HG03439 (cell line): Measurements from ENCODE around the gene PEAK1.
"Not testable (repeated sequence)": the region's sequence is repeated elsewhere in the genome, so short reads cannot be mapped to it uniquely, and the experiment has no call there.

Experiments
- ATAC-seq: cut with Tn5 transposase; IDR thresholded peaks from one replicate; pipeline ENCODE4 v1.9.1; 2021; ENCODE audit warnings: mild to moderate bottlenecking, moderate library complexity; ENCODE audit not compliant: unreplicated experiment

The PEAK1 gene

DNA sequence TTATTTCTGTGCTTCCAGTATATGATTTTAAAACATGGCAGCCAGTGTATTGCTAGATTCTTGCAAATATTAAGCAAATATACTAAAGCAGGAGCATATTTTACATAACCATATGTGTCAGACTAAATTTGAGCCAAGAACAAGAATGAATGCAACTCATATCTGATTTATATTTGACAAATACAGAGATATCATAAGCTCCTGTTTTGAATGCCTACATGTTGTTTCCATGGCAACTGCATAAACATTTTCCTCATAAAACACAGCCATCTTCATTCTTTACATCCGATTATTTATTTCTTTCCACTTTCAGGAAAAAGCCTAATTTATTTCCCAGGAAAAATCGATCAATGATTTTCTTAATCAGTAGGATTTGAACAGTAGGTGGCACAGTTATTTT is 176.8 kb downstream of the PEAK1 start:
- no peak for ATAC-seq

DNA sequence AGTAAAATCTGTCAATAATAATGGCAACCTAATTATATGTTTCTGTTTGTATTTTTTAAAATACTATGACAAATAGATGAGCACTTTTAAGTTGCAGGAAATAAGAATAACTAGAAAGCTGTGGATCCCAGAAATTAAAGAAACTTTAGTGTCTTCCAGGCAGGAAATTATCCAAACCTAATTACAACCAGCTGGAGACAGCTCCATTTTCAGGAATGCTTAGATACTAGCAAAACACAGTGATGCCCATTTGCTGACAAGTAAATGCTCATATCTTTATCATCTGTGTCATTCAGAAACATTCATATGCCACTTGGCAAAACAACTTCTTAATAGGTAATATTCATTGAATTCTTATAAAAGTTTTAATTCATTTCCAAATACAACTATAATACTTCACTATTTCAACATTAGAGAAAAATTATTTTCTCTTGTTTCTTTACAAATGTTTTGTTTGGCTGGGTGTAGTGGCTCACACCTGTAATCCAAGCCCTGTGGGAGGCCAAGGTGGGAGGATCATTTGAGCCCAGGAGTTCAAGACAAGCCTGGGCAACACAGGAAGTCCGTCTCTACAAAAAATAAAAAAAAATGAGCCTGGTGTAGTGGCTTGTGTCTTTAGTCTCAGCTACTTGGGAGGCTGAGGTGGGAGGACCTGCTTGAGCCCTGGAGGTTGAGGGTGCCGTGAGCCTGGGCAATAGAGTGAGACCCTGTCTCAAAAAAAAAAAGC is 179.9 kb downstream of the PEAK1 start:
- no peak for ATAC-seq

DNA sequence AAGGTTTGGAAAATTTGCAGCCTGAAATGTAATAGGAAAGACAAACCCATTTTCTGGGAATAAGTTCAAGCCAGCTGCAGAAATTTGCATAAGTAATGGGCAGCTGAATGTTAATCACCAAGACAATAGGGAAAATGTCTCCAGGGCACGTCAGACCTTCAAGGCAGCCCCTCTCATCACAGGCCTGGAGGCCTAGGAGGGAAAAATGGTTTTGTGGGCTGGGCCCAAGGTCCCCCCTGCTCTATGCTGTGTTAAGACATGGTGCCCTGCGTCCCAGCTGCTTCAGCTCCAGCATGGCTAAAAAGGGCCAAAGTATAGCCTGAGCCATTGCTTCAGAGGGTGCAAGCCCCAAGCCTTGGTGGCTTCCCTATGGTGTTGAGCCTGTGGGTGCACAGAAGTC is 184.3 kb downstream of the PEAK1 start:
- ATAC-seq = no peak

DNA sequence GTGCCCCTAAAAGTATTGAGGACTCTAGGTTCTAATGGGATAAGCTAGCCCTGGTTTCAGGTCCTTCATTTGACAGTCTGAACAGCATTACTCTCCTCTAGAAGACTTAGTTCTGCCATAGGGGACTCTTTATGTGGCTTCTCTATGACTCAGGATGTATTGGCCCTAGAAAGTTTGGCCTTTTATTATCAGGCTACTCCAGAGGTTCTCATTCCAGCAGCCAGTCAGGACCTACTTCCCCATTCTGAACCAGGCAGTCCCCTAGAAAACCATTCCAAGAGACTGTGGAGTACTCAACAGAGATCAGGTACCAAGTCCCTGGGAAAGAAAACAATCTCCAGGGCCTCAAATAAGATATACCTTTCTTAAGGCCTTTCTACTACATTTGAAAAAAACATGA is 191.1 kb downstream of the PEAK1 start:
- ATAC-seq = no peak

DNA sequence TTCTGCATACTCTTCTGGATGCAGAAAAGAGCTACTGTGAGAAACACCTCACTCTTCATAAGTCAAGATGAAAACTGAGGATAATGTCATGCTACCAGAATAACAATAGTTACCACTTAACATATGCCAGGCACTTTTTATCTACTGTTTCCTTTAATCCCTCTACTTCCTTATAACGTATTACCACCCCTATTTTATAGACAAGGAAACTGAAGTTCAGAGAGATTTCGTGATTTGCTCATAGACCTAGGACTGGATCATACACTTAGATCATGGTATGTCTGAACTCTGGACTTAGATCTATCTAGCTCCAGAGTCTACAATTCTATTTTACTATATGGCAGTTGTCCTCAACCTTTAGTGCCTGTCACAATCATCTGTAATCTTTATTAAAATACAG is 193.3 kb downstream of the PEAK1 start:
- ATAC-seq = no peak

DNA sequence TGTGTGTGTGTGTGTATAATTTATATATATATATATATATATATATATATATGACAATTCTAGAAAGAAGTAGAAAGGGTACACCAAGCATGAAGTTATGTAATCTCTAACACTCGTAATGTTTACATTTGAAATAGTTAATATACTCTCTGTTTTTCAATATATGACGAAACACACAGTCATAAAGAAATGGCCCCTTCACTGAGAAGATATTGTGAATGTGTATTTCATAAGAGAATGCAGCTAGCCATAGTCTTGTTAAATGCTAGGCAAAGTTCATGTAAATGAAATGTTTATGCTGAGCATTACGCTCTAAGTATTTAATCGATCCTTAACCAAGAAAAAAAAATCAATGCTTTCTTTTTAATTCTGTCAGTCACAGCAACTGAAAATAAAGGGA is 194.3 kb downstream of the PEAK1 start:
- no peak for ATAC-seq

DNA sequence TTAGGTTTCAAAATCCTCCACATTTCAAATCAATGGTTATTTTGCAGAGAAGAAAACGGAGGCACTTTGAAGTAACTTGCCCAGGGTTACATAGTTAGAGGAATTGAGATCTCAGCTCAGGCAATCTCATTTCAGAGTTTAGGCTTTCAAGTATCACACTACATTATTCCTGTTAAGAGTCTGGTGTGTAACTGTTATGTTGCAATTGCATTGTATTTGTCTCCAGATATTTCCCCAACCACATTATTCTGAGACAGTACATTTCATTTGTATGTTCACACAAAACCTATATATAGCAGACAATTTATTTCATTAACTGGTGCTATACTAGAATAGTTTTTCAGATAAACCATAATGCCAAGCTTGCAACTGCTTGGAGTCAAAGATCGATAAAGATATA is 194.8 kb downstream of the PEAK1 start:
- ATAC-seq = no peak

DNA sequence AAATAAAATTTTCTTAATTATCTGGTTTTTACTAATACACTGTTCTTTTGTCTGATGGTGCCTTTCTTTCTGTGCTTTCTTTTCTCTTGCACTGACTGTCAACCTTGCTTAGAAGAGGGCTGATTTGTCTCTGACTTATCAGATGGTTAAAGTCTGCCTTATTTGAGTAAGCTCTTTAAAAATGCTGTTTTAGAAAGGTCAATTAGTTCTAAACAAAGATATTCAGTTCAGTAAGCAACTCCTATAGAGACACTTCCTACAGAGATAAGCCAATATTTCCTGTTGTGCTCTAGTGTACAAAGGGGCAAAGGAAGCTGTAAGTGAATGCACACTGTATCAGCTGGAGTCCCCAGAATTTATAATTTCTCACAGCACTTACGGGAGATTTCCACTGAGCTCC is 195.6 kb downstream of the PEAK1 start:
- no peak for ATAC-seq

DNA sequence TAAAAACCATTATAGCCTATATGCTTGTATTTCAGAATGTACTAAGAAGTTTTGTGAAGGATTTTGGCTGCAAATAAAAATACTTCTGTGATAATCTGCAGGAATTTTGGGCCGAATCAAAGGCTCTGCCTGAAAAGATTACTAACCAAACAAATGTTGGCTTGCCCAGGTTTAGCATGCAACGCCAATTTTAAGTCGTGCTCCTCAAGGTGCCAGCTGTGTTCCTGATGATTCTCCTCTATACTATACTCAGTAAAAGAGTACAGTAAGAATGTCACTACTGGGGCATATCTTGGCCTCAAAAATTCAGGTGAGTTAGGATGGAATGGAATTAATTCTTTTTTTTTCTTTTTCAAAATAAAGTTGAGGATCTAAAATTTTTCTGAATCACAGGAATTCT is 198.2 kb downstream of the PEAK1 start:
- no peak for ATAC-seq

DNA sequence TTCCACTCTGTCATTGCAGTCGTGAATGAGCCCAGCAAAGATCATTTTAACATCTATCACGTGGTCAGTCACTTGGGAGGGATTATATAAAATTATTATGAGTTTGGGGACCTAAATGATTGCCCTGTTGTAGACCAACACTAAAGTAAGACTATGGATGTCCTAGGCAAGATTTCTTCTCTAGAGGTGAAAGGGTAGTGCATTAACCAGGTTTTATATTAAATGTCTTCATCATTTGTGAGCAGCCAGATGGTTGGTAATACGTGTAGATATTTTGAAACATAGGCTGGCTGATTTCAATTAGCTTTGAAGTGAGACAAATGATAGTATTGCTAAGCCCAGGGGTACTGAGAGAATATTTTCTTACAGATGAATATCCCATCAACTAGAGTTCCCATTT is 198.7 kb downstream of the PEAK1 start:
- no peak for ATAC-seq

DNA sequence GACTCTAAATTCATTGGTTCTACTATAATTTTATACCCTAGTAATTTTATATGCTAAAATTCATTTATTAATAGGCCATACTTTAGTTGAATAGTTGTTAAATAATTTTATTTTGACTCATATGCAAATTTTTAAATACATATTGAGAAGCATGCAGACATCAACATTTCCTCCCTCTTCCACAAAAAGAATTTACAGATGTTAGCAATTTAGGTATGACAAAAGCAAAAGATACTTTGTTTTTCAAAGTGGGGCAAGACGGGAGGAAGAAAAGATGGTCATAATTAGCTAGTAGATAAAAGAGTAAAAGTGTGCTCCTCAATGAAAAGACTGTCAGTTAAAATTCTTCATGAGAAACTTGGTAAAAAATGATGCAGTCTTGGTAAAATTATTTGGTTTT is 200.1 kb downstream of the PEAK1 start:
- ATAC-seq = no peak

DNA sequence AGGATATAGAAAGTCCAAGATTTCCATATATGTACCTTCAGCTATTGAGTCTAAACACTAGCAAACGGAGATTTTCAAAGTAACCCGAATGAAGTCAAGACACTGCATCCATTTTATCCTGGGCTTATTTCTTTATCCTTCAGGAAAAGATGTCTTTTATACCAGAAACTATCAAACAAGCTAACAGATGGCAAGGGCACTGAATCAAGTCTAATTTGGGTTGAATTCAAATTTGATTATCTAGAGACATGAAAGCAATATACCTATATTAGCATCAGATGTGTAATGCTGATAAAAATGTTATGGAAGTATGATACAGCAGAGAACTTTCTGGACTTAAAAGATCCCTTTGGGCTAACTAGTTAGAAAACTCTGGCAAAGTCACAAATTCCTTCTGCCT is 210.7 kb downstream of the PEAK1 start:
- ATAC-seq = no peak

DNA sequence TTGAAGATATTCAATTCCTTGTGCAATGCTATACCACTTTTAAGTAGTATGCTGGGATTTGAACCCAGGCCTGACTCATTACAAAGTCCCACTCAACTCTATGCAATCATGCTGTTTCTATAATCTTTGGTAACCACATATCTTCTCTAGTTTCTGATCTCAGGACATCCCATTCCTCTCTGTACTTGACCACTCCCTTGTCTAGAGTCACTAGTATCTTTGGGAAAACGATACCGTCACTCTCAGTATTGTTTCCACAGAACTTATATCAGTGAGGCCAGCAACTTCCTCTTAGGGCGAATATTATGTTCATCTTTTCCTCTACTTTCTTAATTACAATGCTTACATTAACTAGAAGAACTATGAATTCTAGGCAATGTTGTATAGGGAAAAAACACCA is 211.7 kb downstream of the PEAK1 start:
- no peak for ATAC-seq

DNA sequence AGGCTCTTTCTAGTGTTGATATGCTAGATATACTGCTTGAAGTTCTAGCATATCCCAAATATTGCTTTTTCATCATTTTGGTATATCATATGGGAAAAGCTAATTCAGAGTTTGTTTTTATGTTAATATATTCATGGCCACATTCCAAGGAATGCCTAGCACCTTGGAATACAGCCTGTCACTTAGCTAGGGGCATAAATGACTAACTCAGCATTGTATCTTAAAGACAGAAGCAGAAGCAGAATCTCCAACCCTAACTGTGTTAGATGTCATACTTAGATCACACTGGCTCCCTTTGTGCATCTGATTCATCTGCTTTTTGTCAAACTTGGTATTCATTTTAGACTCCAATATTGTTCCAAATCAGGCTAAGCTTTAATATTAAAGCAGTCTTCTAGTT is 218.2 kb downstream of the PEAK1 start:
- ATAC-seq = no peak

DNA sequence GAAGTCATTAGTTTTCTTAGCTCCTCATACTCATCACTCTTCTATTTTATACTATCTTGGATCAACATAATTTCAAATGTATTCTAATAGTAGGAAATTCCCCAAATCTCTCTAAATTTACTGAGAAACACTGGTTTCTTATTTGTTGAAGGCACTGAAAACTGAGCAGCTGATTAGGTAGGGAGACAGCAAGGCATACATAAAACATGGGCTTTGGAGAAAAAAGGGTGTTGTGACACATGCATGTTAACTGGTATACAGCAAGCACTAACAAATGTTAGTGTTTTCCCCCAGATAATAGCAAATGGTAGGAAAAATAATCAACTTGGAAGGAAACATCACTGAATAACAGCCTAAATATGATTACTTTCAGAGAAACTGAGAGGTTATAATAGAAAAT is 223.5 kb downstream of the PEAK1 start:
- ATAC-seq = no peak

DNA sequence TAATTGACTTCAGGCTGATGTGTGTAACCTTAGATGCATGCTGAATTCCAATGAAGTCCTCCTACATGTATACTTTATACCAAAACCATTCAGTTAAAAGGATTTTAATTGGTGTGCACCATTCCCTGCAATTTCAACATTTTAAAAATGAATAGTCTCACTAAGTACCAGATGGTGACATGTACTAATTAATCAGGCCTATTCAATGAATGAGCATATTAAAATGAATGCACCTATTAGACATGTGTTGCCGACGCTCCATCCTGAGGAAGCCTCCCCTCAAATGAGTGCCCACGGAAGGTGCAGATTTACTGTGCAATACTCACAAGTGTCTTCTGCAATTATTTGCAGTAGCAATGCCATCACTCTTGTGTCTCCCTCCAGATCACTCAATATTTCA is 224.3 kb downstream of the PEAK1 start:
- no peak for ATAC-seq

DNA sequence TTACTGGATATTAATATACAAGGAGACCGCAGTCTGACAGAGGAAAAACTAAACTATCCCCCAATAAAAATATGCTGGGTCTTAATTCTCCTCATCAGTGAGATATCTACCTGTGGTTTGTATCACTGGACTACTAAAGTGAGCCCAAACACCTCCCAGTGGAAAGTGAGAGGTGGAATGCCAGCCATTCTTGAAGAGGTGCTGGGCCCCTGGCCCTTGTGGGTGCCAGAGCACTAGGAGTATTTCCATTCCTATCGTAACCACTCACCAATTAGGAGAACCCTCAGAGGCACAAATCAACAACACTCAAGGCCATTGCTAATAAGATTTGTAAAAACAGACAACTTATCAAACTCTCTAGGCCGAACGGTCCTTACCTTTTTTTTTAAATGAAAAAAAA is 227.5 kb downstream of the PEAK1 start:
- no peak for ATAC-seq

DNA sequence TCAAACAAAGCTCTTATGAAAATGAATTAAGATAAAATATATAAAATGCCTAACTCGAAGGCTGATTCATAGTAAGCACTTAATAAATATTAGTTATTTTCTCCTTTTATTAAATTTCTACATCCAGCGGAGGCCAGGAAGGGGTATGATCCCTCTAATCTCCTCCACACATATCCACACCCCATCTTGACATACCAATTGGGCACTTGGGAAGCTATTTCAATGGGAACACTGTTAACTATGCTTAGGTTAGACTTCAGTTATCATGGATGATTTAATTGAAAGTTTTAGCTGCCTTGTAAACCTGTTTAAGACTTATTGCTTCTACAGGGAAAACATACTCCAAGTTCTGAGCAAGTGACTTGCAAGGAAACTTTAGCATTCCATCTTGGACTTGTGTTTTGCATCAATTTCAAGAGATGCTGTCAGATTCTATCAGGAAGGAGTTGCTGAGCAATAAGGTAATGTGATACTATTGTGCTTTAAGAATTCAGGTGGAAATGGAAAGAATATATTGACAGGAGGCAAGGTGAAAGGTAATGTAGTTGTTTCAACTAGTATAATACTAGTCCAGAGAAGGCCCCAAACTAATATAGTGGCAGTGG is 228.6 kb downstream of the PEAK1 start:
- ATAC-seq = no peak

DNA sequence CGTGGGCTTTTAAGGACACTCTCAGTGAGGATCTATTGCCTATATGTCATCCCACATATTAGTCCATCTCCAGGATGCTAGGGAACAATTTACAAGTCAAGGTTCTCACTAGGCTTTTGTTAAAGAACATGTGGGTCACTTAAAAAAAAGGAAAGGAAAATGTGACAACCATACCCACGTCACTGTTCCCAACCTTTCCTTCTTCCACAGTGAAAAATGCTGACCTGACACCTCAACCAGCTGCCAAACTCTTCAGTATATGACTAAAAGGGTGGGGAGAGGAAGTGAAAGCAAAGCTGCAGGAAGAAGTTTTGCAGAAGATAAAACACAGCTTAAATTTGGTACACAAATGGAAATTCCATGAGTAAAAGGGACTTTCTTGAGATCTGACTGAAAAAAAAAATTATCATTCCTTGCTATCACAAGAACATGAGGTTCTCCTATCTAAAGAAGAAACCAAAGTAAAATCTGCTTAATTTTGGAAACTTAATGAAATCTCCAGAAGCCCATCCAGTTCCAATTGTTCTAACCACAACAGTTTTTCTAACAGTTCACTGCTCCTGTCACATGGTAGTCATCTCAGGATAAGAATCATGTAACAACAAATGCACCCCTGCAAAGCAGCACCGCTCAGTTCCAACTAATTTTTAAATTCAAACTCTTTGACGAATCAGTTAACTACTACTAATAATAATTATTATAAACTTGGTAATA is 232.0 kb downstream of the PEAK1 start:
- ATAC-seq = no peak

DNA sequence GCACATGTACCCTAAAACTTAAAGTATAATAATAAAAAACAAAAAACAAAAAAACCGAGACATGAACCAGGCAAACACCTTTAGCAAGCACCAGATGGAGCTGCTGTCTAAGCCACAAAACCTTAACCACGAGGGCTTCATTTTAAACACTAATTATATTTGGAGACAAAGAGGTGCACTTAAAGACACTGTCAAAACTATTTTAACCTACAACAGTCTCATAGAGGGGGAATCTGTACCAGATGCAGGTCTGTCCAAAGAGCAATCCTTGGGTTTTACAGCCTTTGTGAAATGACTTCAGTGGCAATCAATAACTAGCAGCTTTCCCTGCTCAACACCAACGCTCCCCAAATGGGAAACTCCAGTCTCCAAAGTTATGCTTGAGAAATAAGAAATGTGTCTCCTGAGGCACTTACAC is 233.3 kb downstream of the PEAK1 start:
- no peak for ATAC-seq

DNA sequence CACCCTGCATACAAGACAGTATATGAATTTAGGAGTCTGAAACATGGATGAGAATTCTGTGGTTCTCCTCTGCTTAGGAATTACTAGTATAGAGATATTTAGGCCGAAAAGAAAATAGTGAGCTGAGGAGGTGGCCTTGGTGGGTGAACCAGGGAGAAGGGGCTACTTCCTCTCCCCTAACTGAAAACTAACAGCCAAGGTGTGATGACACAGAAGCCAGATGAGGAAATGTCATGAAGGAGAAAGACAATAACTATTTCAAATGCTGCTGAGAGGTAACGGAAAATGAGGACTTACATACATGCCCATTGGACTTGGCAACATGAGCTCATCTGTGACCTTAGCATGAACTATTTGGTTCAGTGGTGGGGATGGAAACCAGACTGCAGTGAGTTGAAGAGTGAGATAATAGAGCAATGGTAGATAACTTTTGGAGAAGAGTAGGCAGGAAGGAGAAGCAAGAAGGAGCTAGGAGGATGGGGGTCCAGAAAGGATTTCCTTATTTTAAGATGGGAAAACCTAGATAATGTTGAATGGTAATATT is 234.6 kb downstream of the PEAK1 start:
- no peak for ATAC-seq

DNA sequence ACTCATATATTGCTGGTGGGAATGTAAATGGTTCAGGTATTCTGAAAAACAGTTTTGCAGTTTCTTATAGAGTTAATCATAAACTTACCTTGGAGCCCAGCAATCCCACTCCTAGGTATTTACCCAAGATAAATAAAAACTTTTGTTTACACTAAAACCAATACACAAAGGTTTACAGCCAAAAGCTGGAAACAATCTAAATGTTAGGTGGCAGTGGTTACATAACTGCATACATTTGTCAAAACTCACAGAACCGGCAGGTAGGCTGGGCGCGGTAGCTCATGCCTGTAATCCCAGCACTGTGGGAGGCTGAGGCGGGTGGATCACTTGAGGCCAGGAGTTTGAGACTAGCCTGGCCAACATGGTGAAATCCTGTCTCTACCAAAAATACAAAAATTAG is 235.6 kb downstream of the PEAK1 start:
- not testable (repeated sequence) for ATAC-seq
